ENCODE measurements around the gene FSTL5.

The FSTL5 gene

GRCh38 chr4:162011089-162011488 lies 152.7 kb downstream of the FSTL5 start:
- Histone ChIP-seq H3K36me3 (ENCODE audit: insufficient read depth, low read length) (no peaks in the 10 kb centered on the region), H3K4me2 (ENCODE audit: low read length) (no peak overlapping the region), H3K9ac (ENCODE audit: low read depth, low read length) (no peak overlapping the region), H3K9me3 (replicated peaks; ENCODE audit: low read length) (no peaks in the 10 kb centered on the region), H3K4me3 (ENCODE audit: low read length) (no peak overlapping the region), H3K4me1 (ENCODE audit: control insufficient read depth, insufficient read depth, low read length) (no peaks in the 10 kb centered on the region), H3K27me3 (ENCODE audit: control insufficient read depth, insufficient read depth, low read length) (no peaks in the 10 kb centered on the region)

DNA sequence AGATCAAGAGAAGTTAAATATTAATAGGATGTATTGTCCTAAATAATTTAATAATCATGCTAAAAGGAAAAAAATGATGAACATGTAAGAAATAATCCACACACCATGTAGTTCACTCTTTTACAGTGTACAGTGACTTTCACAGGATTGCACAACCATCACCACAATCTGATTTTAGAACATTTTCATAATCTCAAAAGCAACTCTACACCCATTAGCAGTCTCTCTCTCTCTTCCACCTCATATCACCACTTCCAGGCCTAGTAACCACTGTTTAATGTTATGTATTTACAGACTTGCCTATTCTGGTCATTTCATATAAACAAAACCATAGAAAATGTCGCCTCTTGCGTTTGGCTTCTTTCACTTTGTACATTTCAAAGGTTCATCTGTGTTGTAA lies 153.4 kb downstream of the FSTL5 start:
- H3K9me3 ChIP-seq (replicated peaks; ENCODE audit: low read length) = no peaks in the 10 kb centered on the region
- no peak overlapping the region for H3K4me2 ChIP-seq (ENCODE audit: low read length)
- no peaks in the 10 kb centered on the region for H3K4me1 ChIP-seq (ENCODE audit: control insufficient read depth, insufficient read depth, low read length)
- H3K9ac ChIP-seq (ENCODE audit: low read depth, low read length) = no peak overlapping the region
- no peaks in the 10 kb centered on the region for H3K36me3 ChIP-seq (ENCODE audit: insufficient read depth, low read length)
- H3K27me3 ChIP-seq (ENCODE audit: control insufficient read depth, insufficient read depth, low read length) = no peaks in the 10 kb centered on the region
- H3K4me3 ChIP-seq (ENCODE audit: low read length) = no peak overlapping the region

GRCh38 chr4:161992317-161992716 lies 171.5 kb downstream of the FSTL5 start:
- H3K9me3 ChIP-seq (replicated peaks; ENCODE audit: low read length) = no peaks in the 10 kb centered on the region
- H3K36me3 ChIP-seq (ENCODE audit: insufficient read depth, low read length) = no peaks in the 10 kb centered on the region
- no peaks in the 10 kb centered on the region for H3K27me3 ChIP-seq (ENCODE audit: control insufficient read depth, insufficient read depth, low read length)
- H3K4me2 ChIP-seq (ENCODE audit: low read length) = no peak overlapping the region
- H3K4me1 ChIP-seq (ENCODE audit: control insufficient read depth, insufficient read depth, low read length) = no peaks in the 10 kb centered on the region
- H3K9ac ChIP-seq (ENCODE audit: low read depth, low read length) = no peak overlapping the region
- no peak overlapping the region for H3K4me3 ChIP-seq (ENCODE audit: low read length)

DNA sequence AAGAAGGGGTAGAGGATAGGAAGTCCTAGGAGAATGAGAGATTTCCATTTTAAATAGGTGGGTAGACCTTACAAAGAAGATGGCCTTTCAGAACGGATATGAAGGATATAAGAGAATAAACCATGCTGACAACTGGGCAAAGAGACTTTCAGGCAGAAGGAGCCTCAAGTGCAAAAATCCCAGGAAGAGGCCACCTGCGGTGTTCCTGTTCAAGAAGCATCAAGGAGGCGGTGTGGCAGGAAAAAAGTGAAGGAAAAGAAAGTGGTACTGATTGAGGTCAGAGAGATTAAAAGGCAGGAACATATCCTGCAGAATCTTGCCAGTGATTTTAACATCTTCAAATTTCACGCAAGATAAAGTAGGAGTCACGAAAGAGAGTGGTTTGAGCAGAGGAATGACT lies 172.0 kb downstream of the FSTL5 start:
- H3K9ac ChIP-seq (ENCODE audit: low read depth, low read length) = no peak overlapping the region
- no peaks in the 10 kb centered on the region for H3K9me3 ChIP-seq (replicated peaks; ENCODE audit: low read length)
- no peak overlapping the region for H3K4me3 ChIP-seq (ENCODE audit: low read length)
- H3K4me1 ChIP-seq (ENCODE audit: control insufficient read depth, insufficient read depth, low read length) = no peaks in the 10 kb centered on the region
- H3K36me3 ChIP-seq (ENCODE audit: insufficient read depth, low read length) = no peaks in the 10 kb centered on the region
- H3K27me3 ChIP-seq (ENCODE audit: control insufficient read depth, insufficient read depth, low read length) = no peaks in the 10 kb centered on the region
- H3K4me2 ChIP-seq (ENCODE audit: low read length) = no peak overlapping the region

DNA sequence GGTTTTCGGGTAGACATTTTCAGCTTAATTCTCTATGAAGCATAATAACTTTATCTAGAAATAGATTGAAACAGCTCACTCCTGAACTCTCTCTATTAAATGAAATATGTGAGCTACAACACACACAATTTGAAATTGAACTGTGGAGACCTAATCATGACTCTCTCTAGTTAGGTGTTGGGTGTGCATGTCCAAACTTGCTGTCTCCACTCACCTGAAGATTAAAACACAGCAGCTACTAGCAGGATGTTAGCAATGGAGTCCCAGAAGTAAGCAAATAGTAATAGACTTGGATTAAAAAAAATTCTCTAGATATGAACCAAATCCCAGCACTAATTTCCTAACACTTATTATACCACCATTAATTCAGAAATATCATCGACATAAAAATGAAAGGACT lies 173.1 kb downstream of the FSTL5 start:
- Histone ChIP-seq H3K9me3 (replicated peaks; ENCODE audit: low read length) (no peaks in the 10 kb centered on the region), H3K27me3 (ENCODE audit: control insufficient read depth, insufficient read depth, low read length) (no peaks in the 10 kb centered on the region), H3K9ac (ENCODE audit: low read depth, low read length) (no peak overlapping the region), H3K36me3 (ENCODE audit: insufficient read depth, low read length) (no peaks in the 10 kb centered on the region), H3K4me1 (ENCODE audit: control insufficient read depth, insufficient read depth, low read length) (no peaks in the 10 kb centered on the region), H3K4me2 (ENCODE audit: low read length) (no peak overlapping the region), H3K4me3 (ENCODE audit: low read length) (no peak overlapping the region)

- Histone ChIP-seq H3K4me3 (ENCODE audit: low read length) (no peak overlapping the region), H3K9ac (ENCODE audit: low read depth, low read length) (no peak overlapping the region), H3K4me2 (ENCODE audit: low read length) (no peak overlapping the region), H3K36me3 (ENCODE audit: insufficient read depth, low read length) (no peaks in the 10 kb centered on the region), H3K9me3 (replicated peaks; ENCODE audit: low read length) (no peaks in the 10 kb centered on the region), H3K27me3 (ENCODE audit: control insufficient read depth, insufficient read depth, low read length) (no peaks in the 10 kb centered on the region), H3K4me1 (ENCODE audit: control insufficient read depth, insufficient read depth, low read length) (no peaks in the 10 kb centered on the region)
These were observed 174.9 kb downstream of the FSTL5 start for GRCh38 chr4:161988946-161989345.

GRCh38 chr4:161987611-161988010 lies 176.2 kb downstream of the FSTL5 start:
- H3K4me2 ChIP-seq (ENCODE audit: low read length) = no peak overlapping the region
- no peaks in the 10 kb centered on the region for H3K27me3 ChIP-seq (ENCODE audit: control insufficient read depth, insufficient read depth, low read length)
- H3K9ac ChIP-seq (ENCODE audit: low read depth, low read length) = no peak overlapping the region
- H3K9me3 ChIP-seq (replicated peaks; ENCODE audit: low read length) = no peaks in the 10 kb centered on the region
- H3K4me3 ChIP-seq (ENCODE audit: low read length) = no peak overlapping the region
- H3K4me1 ChIP-seq (ENCODE audit: control insufficient read depth, insufficient read depth, low read length) = no peaks in the 10 kb centered on the region
- no peaks in the 10 kb centered on the region for H3K36me3 ChIP-seq (ENCODE audit: insufficient read depth, low read length)

GRCh38 chr4:161952382-161952781 lies 211.4 kb downstream of the FSTL5 start:
- no peak overlapping the region for H3K4me3 ChIP-seq (ENCODE audit: low read length)
- peaks cover 5% of the 10 kb centered on the region for H3K4me1 ChIP-seq (ENCODE audit: control insufficient read depth, insufficient read depth, low read length)
- no peaks in the 10 kb centered on the region for H3K36me3 ChIP-seq (ENCODE audit: insufficient read depth, low read length)
- no peaks in the 10 kb centered on the region for H3K27me3 ChIP-seq (ENCODE audit: control insufficient read depth, insufficient read depth, low read length)
- no peaks in the 10 kb centered on the region for H3K9me3 ChIP-seq (replicated peaks; ENCODE audit: low read length)
- H3K4me2 ChIP-seq (ENCODE audit: low read length) = no peak overlapping the region
- no peak overlapping the region for H3K9ac ChIP-seq (ENCODE audit: low read depth, low read length)

- Histone ChIP-seq H3K9ac (ENCODE audit: low read depth, low read length) (no peak overlapping the region), H3K27me3 (ENCODE audit: control insufficient read depth, insufficient read depth, low read length) (no peaks in the 10 kb centered on the region), H3K4me1 (ENCODE audit: control insufficient read depth, insufficient read depth, low read length) (peaks cover 5% of the 10 kb centered on the region), H3K4me3 (ENCODE audit: low read length) (no peak overlapping the region), H3K9me3 (replicated peaks; ENCODE audit: low read length) (no peaks in the 10 kb centered on the region), H3K36me3 (ENCODE audit: insufficient read depth, low read length) (no peaks in the 10 kb centered on the region), H3K4me2 (ENCODE audit: low read length) (no peak overlapping the region)
These were observed 213.7 kb downstream of the FSTL5 start for GRCh38 chr4:161949946-161950725.

- Histone ChIP-seq H3K4me1 (ENCODE audit: control insufficient read depth, insufficient read depth, low read length) (peaks cover 5% of the 10 kb centered on the region), H3K27me3 (ENCODE audit: control insufficient read depth, insufficient read depth, low read length) (no peaks in the 10 kb centered on the region), H3K9ac (ENCODE audit: low read depth, low read length) (no peak overlapping the region), H3K4me2 (ENCODE audit: low read length) (no peak overlapping the region), H3K4me3 (ENCODE audit: low read length) (no peak overlapping the region), H3K36me3 (ENCODE audit: insufficient read depth, low read length) (no peaks in the 10 kb centered on the region), H3K9me3 (replicated peaks; ENCODE audit: low read length) (no peaks in the 10 kb centered on the region)
These were observed 215.6 kb downstream of the FSTL5 start for GRCh38 chr4:161948026-161948770.

- peaks cover 13% of the 10 kb centered on the region for H3K4me1 ChIP-seq (ENCODE audit: control insufficient read depth, insufficient read depth, low read length)
These were observed 226.2 kb downstream of the FSTL5 start for GRCh38 chr4:161937596-161937995.

More at GRCh38 chr4:161937596-161937995, 226.2 kb downstream of the FSTL5 start:
- no peak overlapping the region for H3K9ac ChIP-seq (ENCODE audit: low read depth, low read length)
- no peak overlapping the region for H3K4me2 ChIP-seq (ENCODE audit: low read length)
- H3K27me3 ChIP-seq (ENCODE audit: control insufficient read depth, insufficient read depth, low read length) = no peaks in the 10 kb centered on the region
- no peak overlapping the region for H3K4me3 ChIP-seq (ENCODE audit: low read length)
- no peaks in the 10 kb centered on the region for H3K36me3 ChIP-seq (ENCODE audit: insufficient read depth, low read length)
- no peaks in the 10 kb centered on the region for H3K9me3 ChIP-seq (replicated peaks; ENCODE audit: low read length)
